Ascending aorta (tissue), 2 donors: ENCODE measurements around the gene ST3GAL5. TPM values are rescaled to one million over a fixed set of nuclear protein-coding genes. Genes with fewer than 3 reads are reported as not detected.

ENCODE experiments used
- DNase-seq, 2 donors: peaks; one replicate each; pipeline ENCODE4 v3.0.0-alpha.2; 2019; ENCODE audit warnings: low spot score in 2 of 2
- H3K27ac ChIP-seq, 2 donors: fragments of 200-600 bp; sonication (generic); one replicate each; pipeline ENCODE4 v1.5.1; 2016 to 2017; ENCODE audit warnings: mild to moderate bottlenecking in 1 of 2
- H3K27me3 ChIP-seq: fragments of 200-600 bp; sonication (generic); one replicate; pipeline ENCODE4 v1.5.1; 2017
- H3K36me3 ChIP-seq, 2 donors: fragments of 200-600 bp; sonication (generic); one replicate each; pipeline ENCODE4 v1.5.1; 2016
- H3K4me1 ChIP-seq, 2 donors: fragments of 200-600 bp; sonication (generic); one replicate each; pipeline ENCODE4 v1.5.1; 2016 to 2017; ENCODE audit warnings: mild to moderate bottlenecking in 1 of 2
- H3K4me3 ChIP-seq, 2 donors: fragments of 200-600 bp; sonication (generic); one replicate each; pipeline ENCODE4 v1.5.1; 2016 to 2017; ENCODE audit warnings: mild to moderate bottlenecking in 1 of 2
- H3K9me3 ChIP-seq, 2 donors: fragments of 200-600 bp; sonication (generic); one replicate each; pipeline ENCODE4 v1.5.1; 2016
- intact Hi-C: fragments of 100-400 bp; cut with DNase I; formaldehyde crosslinking; loops from one replicate; pipeline ENCODE4 v1.15.1; 2023
- total RNA-seq: library from RNA; depleted of rRNA; stranded (reverse); fragments of >200 nt; gene quantifications from one replicate; pipeline ENCODE4 v1.1.0, GENCODE V29; 2016
- TF ChIP-seq, protein P1 (sequence below), 3 experiments: fragments of 200-600 bp in 2 of 3; fragments of 450-650 bp in 1 of 3; sonication (generic) in 2 of 3; IDR thresholded peaks; one replicate each; pipeline ENCODE4 v1.5.1; 2016 to 2019; ENCODE audit warnings: antibody characterized with exemption in 3 of 3, mild to moderate bottlenecking in 1 of 3, moderate library complexity in 1 of 3

ST3GAL5 gene
- total RNA-seq, 1 donor from 2014 or later: 21.0 TPM

DNA sequence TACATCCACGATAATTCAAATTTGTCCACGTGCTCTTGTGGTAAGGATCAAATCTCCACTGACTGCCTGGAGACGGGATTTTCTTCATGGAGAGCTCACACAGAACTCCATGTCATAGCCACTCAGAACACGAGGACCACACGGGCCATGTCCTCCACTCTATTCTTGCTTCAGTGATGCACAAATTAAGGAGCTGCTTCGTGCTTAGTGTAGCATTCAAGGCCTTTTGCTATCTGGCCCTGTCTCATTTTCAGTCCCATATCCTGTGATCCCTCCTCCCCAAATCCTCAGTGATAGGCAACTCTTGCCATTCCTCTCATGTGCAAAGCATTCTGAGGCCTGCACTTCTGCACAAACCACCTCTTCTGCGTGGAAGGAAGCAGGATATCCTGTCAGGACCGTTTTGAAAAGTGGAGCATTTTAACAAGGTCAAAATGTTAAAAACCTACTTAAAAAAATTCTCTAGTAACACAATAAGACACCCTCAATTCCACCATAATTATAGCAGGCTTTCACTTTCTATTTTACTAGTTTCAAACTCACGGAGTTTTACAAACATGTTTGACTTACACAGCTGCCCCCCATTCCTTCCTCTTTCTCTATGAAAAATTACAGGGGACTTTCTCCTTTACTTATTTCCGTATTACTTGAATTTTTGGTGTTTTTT is 35.2 kb downstream of the ST3GAL5 start:
- Histone ChIP-seq H3K4me1 (peaks cover 0 to 4% of the 10 kb centered on the region in 2 donors), H3K27me3 (no peaks in the 10 kb centered on the region), H3K27ac (peak overlapping the region; percentile 10 to 40), H3K9me3 (no peaks in the 10 kb centered on the region), H3K36me3 (peaks cover 0 to 3% of the 10 kb centered on the region in 2 donors), H3K4me3 (no peak overlapping the region)
- DNase-seq: no peak
- intact Hi-C loops: no loop called here
- TF ChIP-seq, protein P1, sequence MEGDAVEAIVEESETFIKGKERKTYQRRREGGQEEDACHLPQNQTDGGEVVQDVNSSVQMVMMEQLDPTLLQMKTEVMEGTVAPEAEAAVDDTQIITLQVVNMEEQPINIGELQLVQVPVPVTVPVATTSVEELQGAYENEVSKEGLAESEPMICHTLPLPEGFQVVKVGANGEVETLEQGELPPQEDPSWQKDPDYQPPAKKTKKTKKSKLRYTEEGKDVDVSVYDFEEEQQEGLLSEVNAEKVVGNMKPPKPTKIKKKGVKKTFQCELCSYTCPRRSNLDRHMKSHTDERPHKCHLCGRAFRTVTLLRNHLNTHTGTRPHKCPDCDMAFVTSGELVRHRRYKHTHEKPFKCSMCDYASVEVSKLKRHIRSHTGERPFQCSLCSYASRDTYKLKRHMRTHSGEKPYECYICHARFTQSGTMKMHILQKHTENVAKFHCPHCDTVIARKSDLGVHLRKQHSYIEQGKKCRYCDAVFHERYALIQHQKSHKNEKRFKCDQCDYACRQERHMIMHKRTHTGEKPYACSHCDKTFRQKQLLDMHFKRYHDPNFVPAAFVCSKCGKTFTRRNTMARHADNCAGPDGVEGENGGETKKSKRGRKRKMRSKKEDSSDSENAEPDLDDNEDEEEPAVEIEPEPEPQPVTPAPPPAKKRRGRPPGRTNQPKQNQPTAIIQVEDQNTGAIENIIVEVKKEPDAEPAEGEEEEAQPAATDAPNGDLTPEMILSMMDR (IDR thresholded peaks at IDR 0.05): no peak

DNA sequence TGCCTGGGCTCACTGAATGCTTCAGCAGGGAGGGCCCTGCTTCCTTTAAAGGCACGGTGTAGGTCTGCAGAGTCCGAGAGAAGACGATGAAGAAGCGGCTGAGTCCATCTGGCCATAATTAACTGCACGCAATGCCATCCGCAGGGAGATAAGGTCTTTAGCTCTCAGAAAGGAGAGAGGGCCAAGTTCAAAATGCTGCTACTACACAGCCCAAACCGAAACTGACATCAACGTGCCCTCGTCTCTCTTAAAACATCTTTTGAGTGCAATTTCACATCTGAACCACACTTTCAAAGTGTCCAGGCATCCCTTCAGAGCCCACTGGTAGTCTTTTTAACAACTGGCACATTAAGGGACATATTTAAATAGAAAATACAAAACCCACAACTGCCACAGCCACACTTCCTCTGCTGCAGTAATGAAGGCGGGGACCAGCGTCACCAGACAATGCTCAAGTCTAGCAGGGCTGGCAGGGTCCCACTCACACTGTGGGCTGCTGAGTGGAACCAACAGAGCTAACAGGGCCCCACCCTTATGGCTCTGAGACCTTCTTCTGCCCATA is 35.8 kb downstream of the ST3GAL5 start:
- TF ChIP-seq, protein P1 (IDR thresholded peaks at IDR 0.05): no peak
- no peaks in the 10 kb centered on the region for H3K9me3 ChIP-seq
- peak overlapping the region in 1 of 2 donors; percentile 24 for H3K27ac ChIP-seq
- H3K36me3 ChIP-seq: peaks cover 0 to 3% of the 10 kb centered on the region in 2 donors
- peak in 1 of 2 donors; percentile 24 for DNase-seq
- H3K4me3 ChIP-seq: peak overlapping the region in 1 of 2 donors; percentile 17
- intact Hi-C loops: no loop called here
- H3K27me3 ChIP-seq: no peaks in the 10 kb centered on the region
- peaks cover 0 to 4% of the 10 kb centered on the region in 2 donors for H3K4me1 ChIP-seq

DNA sequence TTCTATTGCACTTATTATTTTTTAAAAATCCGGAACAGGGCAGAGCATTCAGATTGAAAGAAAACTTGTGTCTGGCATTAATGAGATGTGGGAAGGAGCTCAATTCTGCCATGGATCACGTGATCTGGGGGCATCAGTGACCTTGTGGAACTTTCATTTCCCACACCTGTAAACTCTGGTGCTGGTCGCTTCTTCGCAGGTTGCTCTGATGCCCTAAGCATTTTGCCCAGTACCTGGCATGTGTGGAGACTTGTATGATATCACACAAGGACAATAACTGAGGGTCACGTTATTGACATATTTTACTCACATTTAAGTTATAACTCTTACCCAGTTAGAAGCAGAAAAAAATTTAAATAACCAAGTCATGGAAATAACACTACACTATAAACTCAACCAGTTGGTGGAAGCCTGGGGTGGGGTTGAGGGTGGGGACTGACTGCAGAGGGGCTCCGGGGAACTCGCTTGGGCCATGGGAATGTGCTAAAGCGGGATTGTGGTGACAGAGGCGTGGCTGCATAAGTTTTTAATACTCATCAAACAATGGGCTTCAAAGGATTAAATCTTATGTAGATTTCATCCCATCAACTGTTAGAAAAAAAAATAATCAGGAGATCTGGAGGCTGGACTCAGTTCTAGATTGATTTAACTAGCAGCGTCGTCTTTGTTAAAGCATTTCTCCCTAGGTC is 36.5 kb downstream of the ST3GAL5 start:
- DNase-seq: no peak
- Histone ChIP-seq H3K27ac (peak overlapping the region; percentile 2 to 41), H3K4me3 (peak overlapping the region in 1 of 2 donors; percentile 17)

GRCh38 chr2:85851253-85852151 is 37.3 kb downstream of the ST3GAL5 start:
- Histone ChIP-seq H3K27me3 (no peaks in the 10 kb centered on the region), H3K36me3 (peaks cover 0 to 9% of the 10 kb centered on the region in 2 donors), H3K27ac (peak overlapping the region; percentile 2 to 41), H3K4me1 (peaks cover 0 to 4% of the 10 kb centered on the region in 2 donors), H3K4me3 (no peak overlapping the region), H3K9me3 (no peaks in the 10 kb centered on the region)
- peak in 1 of 2 donors; percentile 71 for DNase-seq
- TF ChIP-seq, protein P1 (IDR thresholded peaks at IDR 0.05): no peak
- intact Hi-C loops: no loop called here

More for the DNA sequence above, 36.5 kb downstream of the ST3GAL5 start:
- TF ChIP-seq, protein P1 (IDR thresholded peaks at IDR 0.05): no peak
- H3K4me1 ChIP-seq: peaks cover 0 to 4% of the 10 kb centered on the region in 2 donors
- intact Hi-C loops: no loop called here
- H3K36me3 ChIP-seq: peaks cover 0 to 7% of the 10 kb centered on the region in 2 donors
- H3K27me3 ChIP-seq: no peaks in the 10 kb centered on the region
- no peaks in the 10 kb centered on the region for H3K9me3 ChIP-seq

DNA sequence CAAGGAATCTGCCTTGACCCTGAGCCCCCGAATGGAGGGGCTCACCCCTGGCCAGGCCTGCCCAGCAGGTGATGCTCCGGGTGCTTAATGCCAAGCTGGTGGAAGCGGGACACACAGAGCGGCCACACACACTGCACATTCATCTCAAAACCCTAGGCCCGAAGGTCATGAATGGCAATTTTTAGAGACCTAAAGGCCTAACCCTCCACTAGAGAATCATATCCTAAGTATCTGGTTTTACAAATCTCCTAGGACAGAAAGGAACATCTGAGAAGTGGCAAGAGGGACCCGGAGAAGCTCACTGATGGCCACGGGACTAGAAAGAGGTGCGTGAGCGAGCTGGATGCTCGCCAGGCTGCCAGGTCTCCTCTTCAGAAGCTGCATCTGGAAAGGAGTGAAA is 38.3 kb downstream of the ST3GAL5 start:
- TF ChIP-seq, protein P1 (IDR thresholded peaks at IDR 0.05): no peak
- no peak for DNase-seq
- peaks cover 0 to 4% of the 10 kb centered on the region in 2 donors for H3K4me1 ChIP-seq
- no peak overlapping the region for H3K27ac ChIP-seq
- H3K36me3 ChIP-seq: peaks cover 0 to 9% of the 10 kb centered on the region in 2 donors
- H3K9me3 ChIP-seq: no peaks in the 10 kb centered on the region
- H3K4me3 ChIP-seq: no peak overlapping the region
- intact Hi-C loops: no loop called here
- no peaks in the 10 kb centered on the region for H3K27me3 ChIP-seq
